Measurements from ENCODE around the gene C9orf152. TPM values are rescaled to one million over a fixed set of nuclear protein-coding genes. Genes with fewer than 3 reads are reported as not detected.

The C9orf152 gene
- polyA plus RNA-seq, 1 donor (not counting 4 experiments of a cell fraction or from before 2014, with no cell fraction given) = not detected

GRCh38 chr9:110240198-110240597 lies 32.2 kb upstream of the C9orf152 start:
- Histone ChIP-seq H3K9ac (ENCODE audit: control insufficient read depth, extremely low read depth, insufficient read depth, low read length) (no peak overlapping the region), H4K20me1 (ENCODE audit: control insufficient read depth, extremely low read depth, insufficient read depth, low read length) (peaks cover 3% of the 10 kb centered on the region), H3K4me2 (ENCODE audit: control insufficient read depth, extremely low read depth, insufficient read depth, low read depth, low read length) (no peak overlapping the region), H3K79me2 (ENCODE audit: control insufficient read depth, insufficient read depth, low read length) (no peaks in the 10 kb centered on the region), H3K36me3 (ENCODE audit: control insufficient read depth in 2 of 2, extremely low read depth in 1 of 2, insufficient read depth in 2 of 2, low read length in 2 of 2) (peaks cover 2 to 19% of the 10 kb centered on the region in 2 experiments), H3K4me3 (ENCODE audit: control insufficient read depth in 2 of 3, extremely low read depth in 1 of 3, insufficient read depth in 2 of 3, low read depth in 1 of 3, low read length in 3 of 3) (no peak overlapping the region), H3K27ac (ENCODE audit: control insufficient read depth, insufficient read depth, low read length) (no peak overlapping the region), H3K9me3 (ENCODE audit: control insufficient read depth, low read depth, low read length) (no peaks in the 10 kb centered on the region), H2AFZ (ENCODE audit: control insufficient read depth, low read length) (no peak overlapping the region), H3K4me1 (ENCODE audit: control insufficient read depth, extremely low read depth, insufficient read depth, low read length) (peaks cover 17% of the 10 kb centered on the region), H3K27me3 (ENCODE audit: control insufficient read depth, extremely low read depth, insufficient read depth, low read length) (no peaks in the 10 kb centered on the region), H3K9me1 (ENCODE audit: control insufficient read depth, extremely low read depth, insufficient read depth, low read length) (no peaks in the 10 kb centered on the region)
- dilution Hi-C loops (cut with MboI; ENCODE audit: extremely low pct_ligation_motif_present, low sequenced_read_pairs) = no loop called here
- DNase-seq (ENCODE audit: low read depth, low spot score) (no peak), FAIRE-seq (no peak)
- TF ChIP-seq CTCF (optimal IDR thresholded peaks at IDR 0.05 in 1 of 3, IDR thresholded peaks at IDR 0.05 in 1 of 3, conservative IDR thresholded peaks at IDR 0.05 in 1 of 3; ENCODE audit: extremely low read depth in 1 of 3, insufficient read depth in 2 of 3, low read length in 3 of 3) = no peak
- TF ChIP-seq EZH2 (IDR thresholded peaks at IDR 0.05; ENCODE audit: low read length) = no peak

GRCh38 chr9:110228321-110228720 lies 20.4 kb upstream of the C9orf152 start:
- Histone ChIP-seq H3K36me3 (ENCODE audit: control insufficient read depth in 2 of 2, extremely low read depth in 1 of 2, insufficient read depth in 2 of 2, low read length in 2 of 2) (no peaks in the 10 kb centered on the region), H3K9me1 (ENCODE audit: control insufficient read depth, extremely low read depth, insufficient read depth, low read length) (no peaks in the 10 kb centered on the region), H4K20me1 (ENCODE audit: control insufficient read depth, extremely low read depth, insufficient read depth, low read length) (no peaks in the 10 kb centered on the region), H3K4me1 (ENCODE audit: control insufficient read depth, extremely low read depth, insufficient read depth, low read length) (no peaks in the 10 kb centered on the region), H3K9me3 (ENCODE audit: control insufficient read depth, low read depth, low read length) (no peaks in the 10 kb centered on the region), H3K27me3 (ENCODE audit: control insufficient read depth, extremely low read depth, insufficient read depth, low read length) (no peaks in the 10 kb centered on the region), H3K27ac (ENCODE audit: control insufficient read depth, insufficient read depth, low read length) (no peak overlapping the region), H3K79me2 (ENCODE audit: control insufficient read depth, insufficient read depth, low read length) (no peaks in the 10 kb centered on the region), H3K4me2 (ENCODE audit: control insufficient read depth, extremely low read depth, insufficient read depth, low read depth, low read length) (no peak overlapping the region), H3K4me3 (ENCODE audit: control insufficient read depth in 2 of 3, extremely low read depth in 1 of 3, insufficient read depth in 2 of 3, low read depth in 1 of 3, low read length in 3 of 3) (no peak overlapping the region), H3K9ac (ENCODE audit: control insufficient read depth, extremely low read depth, insufficient read depth, low read length) (no peak overlapping the region), H2AFZ (ENCODE audit: control insufficient read depth, low read length) (no peak overlapping the region)
- dilution Hi-C loops (cut with MboI; ENCODE audit: extremely low pct_ligation_motif_present, low sequenced_read_pairs) = no loop called here
- DNase-seq (ENCODE audit: low read depth, low spot score) = no peak
- TF ChIP-seq EZH2 (IDR thresholded peaks at IDR 0.05; ENCODE audit: low read length) = no peak
- no peak for TF ChIP-seq CTCF (optimal IDR thresholded peaks at IDR 0.05 in 1 of 3, IDR thresholded peaks at IDR 0.05 in 1 of 3, conservative IDR thresholded peaks at IDR 0.05 in 1 of 3; ENCODE audit: extremely low read depth in 1 of 3, insufficient read depth in 2 of 3, low read length in 3 of 3)
- no peak for FAIRE-seq

Measured in keratinocyte (primary cell).